Liver (tissue), 9 donors: ENCODE data around the gene DCHS2. TPM values are rescaled to one million over a fixed set of nuclear protein-coding genes. Genes with fewer than 3 reads are reported as not detected.

Source experiments
- DNase-seq: peaks from one replicate; pipeline ENCODE4 v3.0.0-alpha.2; 2017; ENCODE audit warnings: low spot score
- H3K27ac ChIP-seq, 2 donors: one replicate each; pipeline ENCODE4 v1.7.0; 2013; ENCODE audit warnings: inconsistent platforms in 2 of 2, low read length in 2 of 2, control low read depth in 1 of 2, low read depth in 1 of 2, mild to moderate bottlenecking in 1 of 2
- H3K27me3 ChIP-seq, 4 donors: one replicate each; pipeline versions ENCODE4 v1.6.1 to v1.7.0; 2013; ENCODE audit warnings: low read length in 3 of 4, inconsistent platforms in 1 of 4, mild to moderate bottlenecking in 1 of 4, moderate library complexity in 1 of 4; ENCODE audit not compliant: control insufficient read depth in 4 of 4, insufficient read depth in 4 of 4
- H3K36me3 ChIP-seq, 4 donors: one replicate each; pipeline versions ENCODE4 v1.6.1 to v1.7.0; 2013; ENCODE audit warnings: low read length in 3 of 4, mild to moderate bottlenecking in 3 of 4, low read depth in 1 of 4, moderate library complexity in 1 of 4; ENCODE audit not compliant: control insufficient read depth in 4 of 4, insufficient read depth in 3 of 4
- H3K4me1 ChIP-seq, 4 donors: one replicate each; pipeline versions ENCODE4 v1.6.1 to v1.7.0; 2013; ENCODE audit warnings: low read length in 3 of 4, mild to moderate bottlenecking in 3 of 4, moderate library complexity in 1 of 4; ENCODE audit not compliant: control insufficient read depth in 4 of 4, insufficient read depth in 4 of 4
- H3K4me3 ChIP-seq, 3 donors: one replicate each; pipeline versions ENCODE4 v1.6.1 to v1.7.0; 2013; ENCODE audit warnings: low read length in 3 of 3, control low read depth in 1 of 3, low read depth in 1 of 3, mild to moderate bottlenecking in 1 of 3
- H3K9ac ChIP-seq, 2 donors: one replicate each; pipeline ENCODE4 v1.7.0; 2013; ENCODE audit warnings: low read length in 2 of 2, mild to moderate bottlenecking in 2 of 2, moderate library complexity in 2 of 2, control low read depth in 1 of 2, low read depth in 1 of 2
- H3K9me3 ChIP-seq, 4 donors: one replicate each; pipeline versions ENCODE4 v1.6.1 to v1.7.0; 2013; ENCODE audit warnings: low read length in 3 of 4; ENCODE audit not compliant: control insufficient read depth in 4 of 4
- EGR1 ChIP-seq, 2 donors: IDR thresholded peaks; 2 replicates each; pipeline ENCODE4 v1.6.1; 2016 to 2018; ENCODE audit warnings: antibody characterized with exemption in 2 of 2, low read depth in 2 of 2
- FOXA1 ChIP-seq: IDR thresholded peaks from 2 replicates; pipeline ENCODE4 v1.6.1; 2016; ENCODE audit warnings: antibody characterized with exemption
- FOXA2 ChIP-seq: IDR thresholded peaks from 2 replicates; pipeline ENCODE4 v1.6.1; 2016; ENCODE audit warnings: antibody characterized with exemption
- GABPA ChIP-seq, 2 donors: IDR thresholded peaks in 1 of 2; conservative IDR thresholded peaks in 1 of 2; 2 replicates each; pipeline ENCODE4 v1.6.1; 2016; ENCODE audit warnings: antibody characterized with exemption in 2 of 2, mild to moderate bottlenecking in 1 of 2, moderate library complexity in 1 of 2
- HNF4A ChIP-seq, 2 donors: conservative IDR thresholded peaks; 2 replicates each; pipeline ENCODE4 v1.6.1; 2016; ENCODE audit warnings: antibody characterized with exemption in 2 of 2, mild to moderate bottlenecking in 2 of 2
- HNF4G ChIP-seq: IDR thresholded peaks from 2 replicates; pipeline ENCODE4 v1.6.1; 2016; ENCODE audit warnings: antibody characterized with exemption
- JUND ChIP-seq, 2 donors: IDR thresholded peaks; 2 replicates each; pipeline ENCODE4 v1.6.1; 2016; ENCODE audit warnings: antibody characterized with exemption in 2 of 2
- NR2F2 ChIP-seq: IDR thresholded peaks from 2 replicates; pipeline ENCODE4 v1.6.1; 2016; ENCODE audit warnings: antibody characterized with exemption
- RAD21 ChIP-seq, 2 donors: IDR thresholded peaks; 2 replicates each; pipeline ENCODE4 v1.6.1; 2016; ENCODE audit warnings: antibody characterized with exemption in 2 of 2, mild to moderate bottlenecking in 2 of 2
- RXRA ChIP-seq, 2 donors: IDR thresholded peaks; 2 replicates each; pipeline ENCODE4 v1.6.1; 2017 to 2018; ENCODE audit warnings: antibody characterized with exemption in 2 of 2, mild to moderate bottlenecking in 1 of 2
- SP1 ChIP-seq: IDR thresholded peaks from 2 replicates; pipeline ENCODE4 v1.6.1; 2018; ENCODE audit warnings: antibody characterized with exemption, mild to moderate bottlenecking
- TAF1 ChIP-seq: conservative IDR thresholded peaks from 2 replicates; pipeline ENCODE4 v1.6.1; 2016; ENCODE audit warnings: antibody characterized with exemption, mild to moderate bottlenecking
- YY1 ChIP-seq: IDR thresholded peaks from 2 replicates; pipeline ENCODE4 v1.6.1; 2016; ENCODE audit warnings: antibody characterized with exemption, mild to moderate bottlenecking
- WGBS: extraction: QIAGEN DNeasy Blood & Tissue Kit; methylation state at CpG from one replicate; pipeline ENCODE4 v1.1.7; 2013; 5-methylcytosine and 5-hydroxymethylcytosine counted together
- polyA plus RNA-seq, 2 donors: library from polyadenylated mRNA; stranded (reverse) in 1 of 2; unstranded in 1 of 2; fragments of 200-250 nt in 1 of 2; fragments of >200 nt in 1 of 2; fragmentation: Nextera tagmentation in 1 of 2; extraction: Ambion mirVana in 1 of 2; gene quantifications; one replicate each; pipeline versions ENCODE4 v1.2.1 to v1.2.3, GENCODE V29; 2013 to 2015
- total RNA-seq, 2 donors: library from RNA; depleted of rRNA; stranded (reverse); fragments of >200 nt; gene quantifications; one replicate each; pipeline ENCODE4 v1.2.3, GENCODE V29; 2014
- TF ChIP-seq, protein P1 (sequence below): fragments of 150-350 bp; IDR thresholded peaks from 2 replicates; pipeline ENCODE4 v1.5.1; 2017; ENCODE audit warnings: improper control_type of control experiment, low read depth, low read length; ENCODE audit not compliant: missing input control
- TF ChIP-seq, protein P2 (sequence below): IDR thresholded peaks from 2 replicates; pipeline ENCODE4 v1.6.1; 2016; ENCODE audit warnings: antibody characterized with exemption
- TF ChIP-seq, protein P3 (sequence below): IDR thresholded peaks from 2 replicates; pipeline ENCODE4 v1.6.1; 2016; ENCODE audit warnings: antibody characterized with exemption, mild to moderate bottlenecking
- TF ChIP-seq, protein P4 (sequence below): IDR thresholded peaks from 2 replicates; pipeline ENCODE4 v1.6.1; 2016; ENCODE audit warnings: antibody characterized with exemption
- TF ChIP-seq, protein P5 (sequence below): IDR thresholded peaks from 2 replicates; pipeline ENCODE4 v1.6.1; 2016; ENCODE audit warnings: antibody characterized with exemption
- donor health status: healthy.
- donor health status: healthy.
- donor health status: healthy.
- donor health status: healthy.
- donor health status: healthy.

Gene DCHS2
- total and polyA plus RNA-seq, 4 donors, result 0.07 to 0.50 (median 0.09) TPM; not detected in 1

DNA sequence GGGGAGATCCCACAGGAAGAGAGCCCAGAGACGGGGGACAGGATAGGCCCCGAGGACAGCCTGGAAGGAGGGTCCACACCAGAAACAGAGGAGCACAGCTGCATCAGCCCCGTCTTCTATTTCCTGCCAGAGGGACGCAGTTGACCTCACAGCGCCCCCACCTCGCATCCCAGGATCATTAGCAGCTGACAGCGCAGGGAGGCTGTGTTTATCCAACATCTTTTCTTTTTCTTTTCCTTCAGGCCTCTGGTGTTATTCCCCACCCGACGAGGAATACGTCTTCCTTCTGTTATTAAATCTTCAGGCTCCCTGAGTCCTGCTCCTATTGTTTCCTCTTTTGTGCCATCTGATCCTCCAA, 75.4 kb downstream of the DCHS2 start:
- peak overlapping the region; percentile 48 to 64 (median 55) for H3K4me3 ChIP-seq

More for the DNA sequence above, 75.4 kb downstream of the DCHS2 start:
- Histone ChIP-seq H3K4me1 (peaks cover 1 to 14% (median 6%) of the 10 kb centered on the region in 4 donors), H3K9ac (peak overlapping the region in 1 of 2 donors; percentile 28), H3K36me3 (no peaks in the 10 kb centered on the region), H3K27me3 (no peaks in the 10 kb centered on the region), H3K9me3 (no peaks in the 10 kb centered on the region), H3K27ac (no peak overlapping the region)
- WGBS, result 15% methylated on average over 10 of the region's 10 CpGs
- TF ChIP-seq, protein P1, sequence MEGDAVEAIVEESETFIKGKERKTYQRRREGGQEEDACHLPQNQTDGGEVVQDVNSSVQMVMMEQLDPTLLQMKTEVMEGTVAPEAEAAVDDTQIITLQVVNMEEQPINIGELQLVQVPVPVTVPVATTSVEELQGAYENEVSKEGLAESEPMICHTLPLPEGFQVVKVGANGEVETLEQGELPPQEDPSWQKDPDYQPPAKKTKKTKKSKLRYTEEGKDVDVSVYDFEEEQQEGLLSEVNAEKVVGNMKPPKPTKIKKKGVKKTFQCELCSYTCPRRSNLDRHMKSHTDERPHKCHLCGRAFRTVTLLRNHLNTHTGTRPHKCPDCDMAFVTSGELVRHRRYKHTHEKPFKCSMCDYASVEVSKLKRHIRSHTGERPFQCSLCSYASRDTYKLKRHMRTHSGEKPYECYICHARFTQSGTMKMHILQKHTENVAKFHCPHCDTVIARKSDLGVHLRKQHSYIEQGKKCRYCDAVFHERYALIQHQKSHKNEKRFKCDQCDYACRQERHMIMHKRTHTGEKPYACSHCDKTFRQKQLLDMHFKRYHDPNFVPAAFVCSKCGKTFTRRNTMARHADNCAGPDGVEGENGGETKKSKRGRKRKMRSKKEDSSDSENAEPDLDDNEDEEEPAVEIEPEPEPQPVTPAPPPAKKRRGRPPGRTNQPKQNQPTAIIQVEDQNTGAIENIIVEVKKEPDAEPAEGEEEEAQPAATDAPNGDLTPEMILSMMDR, result no peak
- TF ChIP-seq NR2F2 (no peak), FOXA1 (no peak), SP1 (no peak), GABPA (IDR thresholded peaks at IDR 0.05 in 1 of 2, conservative IDR thresholded peaks at IDR 0.05 in 1 of 2) (no peak), TAF1 (no peak), EGR1 (IDR thresholded peaks at IDR 0.05; ENCODE audit: low read depth in 2 of 2) (no peak), RXRA (IDR thresholded peaks at IDR 0.05) (no peak), JUND (IDR thresholded peaks at IDR 0.05) (no peak), YY1 (no peak), HNF4G (no peak), FOXA2 (no peak), HNF4A (conservative IDR thresholded peaks at IDR 0.05) (no peak), RAD21 (IDR thresholded peaks at IDR 0.05) (no peak)
- TF ChIP-seq, protein P2, sequence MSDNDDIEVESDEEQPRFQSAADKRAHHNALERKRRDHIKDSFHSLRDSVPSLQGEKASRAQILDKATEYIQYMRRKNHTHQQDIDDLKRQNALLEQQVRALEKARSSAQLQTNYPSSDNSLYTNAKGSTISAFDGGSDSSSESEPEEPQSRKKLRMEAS, result no peak
- TF ChIP-seq, protein P3, sequence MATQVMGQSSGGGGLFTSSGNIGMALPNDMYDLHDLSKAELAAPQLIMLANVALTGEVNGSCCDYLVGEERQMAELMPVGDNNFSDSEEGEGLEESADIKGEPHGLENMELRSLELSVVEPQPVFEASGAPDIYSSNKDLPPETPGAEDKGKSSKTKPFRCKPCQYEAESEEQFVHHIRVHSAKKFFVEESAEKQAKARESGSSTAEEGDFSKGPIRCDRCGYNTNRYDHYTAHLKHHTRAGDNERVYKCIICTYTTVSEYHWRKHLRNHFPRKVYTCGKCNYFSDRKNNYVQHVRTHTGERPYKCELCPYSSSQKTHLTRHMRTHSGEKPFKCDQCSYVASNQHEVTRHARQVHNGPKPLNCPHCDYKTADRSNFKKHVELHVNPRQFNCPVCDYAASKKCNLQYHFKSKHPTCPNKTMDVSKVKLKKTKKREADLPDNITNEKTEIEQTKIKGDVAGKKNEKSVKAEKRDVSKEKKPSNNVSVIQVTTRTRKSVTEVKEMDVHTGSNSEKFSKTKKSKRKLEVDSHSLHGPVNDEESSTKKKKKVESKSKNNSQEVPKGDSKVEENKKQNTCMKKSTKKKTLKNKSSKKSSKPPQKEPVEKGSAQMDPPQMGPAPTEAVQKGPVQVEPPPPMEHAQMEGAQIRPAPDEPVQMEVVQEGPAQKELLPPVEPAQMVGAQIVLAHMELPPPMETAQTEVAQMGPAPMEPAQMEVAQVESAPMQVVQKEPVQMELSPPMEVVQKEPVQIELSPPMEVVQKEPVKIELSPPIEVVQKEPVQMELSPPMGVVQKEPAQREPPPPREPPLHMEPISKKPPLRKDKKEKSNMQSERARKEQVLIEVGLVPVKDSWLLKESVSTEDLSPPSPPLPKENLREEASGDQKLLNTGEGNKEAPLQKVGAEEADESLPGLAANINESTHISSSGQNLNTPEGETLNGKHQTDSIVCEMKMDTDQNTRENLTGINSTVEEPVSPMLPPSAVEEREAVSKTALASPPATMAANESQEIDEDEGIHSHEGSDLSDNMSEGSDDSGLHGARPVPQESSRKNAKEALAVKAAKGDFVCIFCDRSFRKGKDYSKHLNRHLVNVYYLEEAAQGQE, result no peak
- TF ChIP-seq, protein P4, sequence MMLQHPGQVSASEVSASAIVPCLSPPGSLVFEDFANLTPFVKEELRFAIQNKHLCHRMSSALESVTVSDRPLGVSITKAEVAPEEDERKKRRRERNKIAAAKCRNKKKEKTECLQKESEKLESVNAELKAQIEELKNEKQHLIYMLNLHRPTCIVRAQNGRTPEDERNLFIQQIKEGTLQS, result no peak
- TF ChIP-seq, protein P5, sequence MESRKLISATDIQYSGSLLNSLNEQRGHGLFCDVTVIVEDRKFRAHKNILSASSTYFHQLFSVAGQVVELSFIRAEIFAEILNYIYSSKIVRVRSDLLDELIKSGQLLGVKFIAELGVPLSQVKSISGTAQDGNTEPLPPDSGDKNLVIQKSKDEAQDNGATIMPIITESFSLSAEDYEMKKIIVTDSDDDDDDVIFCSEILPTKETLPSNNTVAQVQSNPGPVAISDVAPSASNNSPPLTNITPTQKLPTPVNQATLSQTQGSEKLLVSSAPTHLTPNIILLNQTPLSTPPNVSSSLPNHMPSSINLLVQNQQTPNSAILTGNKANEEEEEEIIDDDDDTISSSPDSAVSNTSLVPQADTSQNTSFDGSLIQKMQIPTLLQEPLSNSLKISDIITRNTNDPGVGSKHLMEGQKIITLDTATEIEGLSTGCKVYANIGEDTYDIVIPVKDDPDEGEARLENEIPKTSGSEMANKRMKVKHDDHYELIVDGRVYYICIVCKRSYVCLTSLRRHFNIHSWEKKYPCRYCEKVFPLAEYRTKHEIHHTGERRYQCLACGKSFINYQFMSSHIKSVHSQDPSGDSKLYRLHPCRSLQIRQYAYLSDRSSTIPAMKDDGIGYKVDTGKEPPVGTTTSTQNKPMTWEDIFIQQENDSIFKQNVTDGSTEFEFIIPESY, result no peak
- DNase-seq, result no peak
